Hepatocyte (in vitro differentiated cells): Measurements from ENCODE around the gene PITHD1.

Experiments used
- CTCF ChIP-seq: fragments of 200-600 bp; sonication (generic); IDR thresholded peaks from 2 replicates; pipeline ENCODE4 v1.5.1; 2016; ENCODE audit warnings: antibody characterized with exemption, mild to moderate bottlenecking; ENCODE audit not compliant: poor library complexity
- EZH2 ChIP-seq: fragments of 200-600 bp; sonication (generic); IDR thresholded peaks from 2 replicates; pipeline ENCODE4 v1.6.1; 2016; ENCODE audit warnings: antibody characterized with exemption, mild to moderate bottlenecking, borderline replicate concordance
- EZH2phosphoT487 ChIP-seq: fragments of 200-600 bp; sonication (generic); IDR thresholded peaks from one replicate; pipeline ENCODE4 v1.6.1; 2018; ENCODE audit warnings: antibody characterized with exemption, mild to moderate bottlenecking, low read depth, moderate library complexity; ENCODE audit not compliant: unreplicated experiment, severe bottlenecking

- TF ChIP-seq EZH2phosphoT487: no peak
- TF ChIP-seq CTCF: no peak
- TF ChIP-seq EZH2: no peak
Observed at GRCh38 chr1:23803674-23804073, 25.5 kb downstream of the PITHD1 start.
